Cardiac muscle cell (in vitro differentiated cells and primary cell): ENCODE measurements around the gene SEPTIN12. TPM values are rescaled to one million over a fixed set of nuclear protein-coding genes. Genes with fewer than 3 reads are reported as not detected.

Experiments
- DNase-seq, 2 donors: peaks; one replicate each; pipeline versions ENCODE4 v3.0.0 to v3.0.0-alpha.2; 2010 to 2017; ENCODE audit warnings: low read depth in 1 of 2, low spot score in 1 of 2
- H3K27ac ChIP-seq: fragments of 200-600 bp; sonication (generic); 2 replicates; pipeline ENCODE4 v1.5.1; 2016
- H3K27me3 ChIP-seq: fragments of 200-600 bp; sonication (generic); 2 replicates; pipeline ENCODE4 v1.6.0; 2016; ENCODE audit warnings: control low read depth
- H3K36me3 ChIP-seq: fragments of 200-600 bp; sonication (generic); 2 replicates; pipeline ENCODE4 v1.5.1; 2016; ENCODE audit warnings: control low read depth
- H3K4me1 ChIP-seq: fragments of 200-600 bp; sonication (generic); 2 replicates; pipeline ENCODE4 v1.8.1; 2017; ENCODE audit warnings: low read depth, mild to moderate bottlenecking, mixed run types
- H3K4me3 ChIP-seq: fragments of 200-600 bp; sonication (generic); 2 replicates; pipeline ENCODE4 v1.5.1; 2016; ENCODE audit warnings: mild to moderate bottlenecking
- H3K9me3 ChIP-seq: fragments of 200-600 bp; sonication (generic); 2 replicates; pipeline ENCODE4 v1.5.1; 2017; ENCODE audit warnings: low read depth, mild to moderate bottlenecking, control low read depth
- CTCF ChIP-seq: IDR thresholded peaks from 2 replicates; pipeline ENCODE4 v1.5.1; 2012; ENCODE audit warnings: low read depth, mild to moderate bottlenecking, low read length
- polyA plus RNA-seq: library from polyadenylated mRNA; unstranded; fragments of >200 nt; fragmentation: Nextera tagmentation; extraction: Ambion mirVana; gene quantifications from 2 replicates; pipeline ENCODE4 v1.2.1, GENCODE V29; 2016
- total RNA-seq: library from RNA; depleted of rRNA; stranded (reverse); fragments of >200 nt; gene quantifications from 2 replicates; pipeline ENCODE4 v1.2.3, GENCODE V29; 2016

Gene SEPTIN12
- total and polyA plus RNA-seq, 2 experiments from 2014 or later = 2.9 to 7.3 TPM

DNA sequence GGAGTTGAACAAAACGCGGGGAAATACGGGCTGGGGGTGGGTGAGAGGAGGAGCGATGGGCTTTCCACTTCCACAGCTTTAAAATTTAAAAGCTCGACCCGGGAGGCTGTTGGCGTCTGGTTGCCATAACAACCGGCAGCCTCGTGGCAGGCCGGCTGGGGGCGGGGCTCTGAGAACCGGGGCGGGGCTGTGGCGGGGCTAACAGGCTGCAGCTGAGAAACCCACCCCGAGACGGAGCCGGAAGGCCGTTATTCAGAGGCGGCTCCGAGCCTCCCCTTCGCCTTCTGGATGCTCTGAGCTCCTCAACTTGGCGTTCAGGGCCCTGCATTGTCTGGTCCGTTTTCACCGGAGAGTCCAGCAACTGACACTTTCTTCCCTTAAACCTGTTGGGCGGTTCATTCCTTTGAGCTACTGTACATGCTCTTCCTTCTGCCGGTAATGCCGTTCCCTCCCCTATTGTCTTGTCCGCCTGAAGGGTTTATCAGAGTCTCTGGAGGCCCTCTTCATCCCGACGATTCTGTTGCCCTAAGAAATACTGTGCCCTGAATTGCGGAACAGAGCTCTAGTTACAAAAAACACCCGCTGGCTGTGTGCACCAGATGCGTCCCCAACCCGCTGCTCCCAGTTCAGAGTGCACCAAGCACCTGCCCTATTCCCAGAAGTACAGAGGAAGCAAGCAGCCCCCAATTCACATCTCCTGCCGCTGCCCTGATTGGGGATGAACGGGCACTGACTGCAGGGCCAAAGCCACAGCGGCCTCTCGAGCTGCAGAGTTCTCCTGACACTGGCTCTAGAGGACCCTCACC is 53.2 kb downstream of the SEPTIN12 start:
- Histone ChIP-seq H3K4me3 (peak overlapping the region; percentile 70), H3K36me3 (no peaks in the 10 kb centered on the region), H3K27me3 (no peaks in the 10 kb centered on the region), H3K27ac (peak overlapping the region; percentile 79), H3K9me3 (no peaks in the 10 kb centered on the region), H3K4me1 (no peaks in the 10 kb centered on the region)
- no peak for TF ChIP-seq CTCF
- peak; percentile 88 to 93 for DNase-seq

DNA sequence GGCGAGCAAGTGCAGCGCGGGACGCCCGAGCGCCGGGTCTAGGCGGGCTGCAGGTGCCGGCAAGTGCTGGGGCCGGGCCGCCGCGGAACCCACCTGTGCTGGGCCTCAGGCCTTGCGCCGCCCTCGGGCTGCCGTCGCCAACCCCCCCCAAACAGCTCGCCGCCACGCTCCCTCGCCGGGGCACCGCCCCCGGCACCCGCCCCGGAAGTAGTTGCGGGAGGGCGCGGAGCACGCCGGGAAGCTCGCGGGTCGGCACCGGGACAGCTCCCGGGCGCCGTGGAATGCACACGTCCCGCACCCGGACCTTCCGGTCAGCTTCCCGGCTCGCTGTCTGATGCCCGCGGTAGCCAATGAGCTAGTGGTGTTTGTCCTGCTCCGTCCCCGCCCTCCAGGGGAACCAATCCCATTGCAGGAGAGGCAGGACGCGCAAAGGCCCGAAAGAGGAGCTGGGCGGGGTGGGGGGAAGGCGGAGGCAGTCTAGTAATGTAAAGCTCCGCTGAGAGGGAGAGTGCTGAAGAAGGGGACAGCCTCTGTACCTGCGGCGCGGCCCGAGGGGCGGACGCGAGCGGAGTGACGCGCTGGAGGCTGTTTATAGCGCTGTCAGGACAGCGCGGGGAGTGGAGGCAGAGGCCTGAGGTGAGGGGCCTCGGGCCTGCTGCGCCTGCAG is 53.9 kb downstream of the SEPTIN12 start, which contains the start of the genes ANKS3 and DNAAF8:
Gene ANKS3, minus strand, starts transcription at position 209 of the 667 bp plus-strand sequence. CDS start 4,122 bp downstream, outside the sequence.
Gene DNAAF8, plus strand, starts transcription at position 475 of the 667 bp plus-strand sequence. CDS start 1,978 bp downstream, outside the sequence.
- H3K27ac ChIP-seq = peak within 1 kb of the TSS; percentile 79
- no peak for TF ChIP-seq CTCF

DNA sequence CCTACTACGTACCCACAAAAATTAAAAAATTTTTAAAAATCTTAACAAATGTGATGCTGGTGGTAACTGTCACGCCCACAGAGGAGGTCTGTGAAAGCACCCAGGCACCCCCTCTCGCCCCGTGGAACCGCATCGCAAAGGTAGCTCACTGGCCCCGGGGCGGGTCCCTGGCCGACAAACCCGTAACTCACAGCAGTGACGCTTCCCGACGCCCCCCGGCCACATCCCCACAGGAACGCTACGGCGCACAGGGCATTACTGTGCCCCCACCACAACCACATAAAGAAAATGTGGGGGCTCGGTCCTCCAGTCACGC is 54.4 kb downstream of the SEPTIN12 start:
- no peaks in the 10 kb centered on the region for H3K4me1 ChIP-seq
- H3K27ac ChIP-seq = peak overlapping the region; percentile 79
- H3K27me3 ChIP-seq = no peaks in the 10 kb centered on the region
- DNase-seq = no peak
- no peaks in the 10 kb centered on the region for H3K9me3 ChIP-seq
- peak overlapping the region; percentile 70 for H3K4me3 ChIP-seq
- peaks cover 2% of the 10 kb centered on the region for H3K36me3 ChIP-seq
- TF ChIP-seq CTCF = no peak

More for the DNA sequence above, 53.9 kb downstream of the SEPTIN12 start, which contains the start of the genes ANKS3 and DNAAF8:
- H3K36me3 ChIP-seq = peaks cover 2% of the 10 kb centered on the region
- peak; percentile 98 to 99 for DNase-seq
- H3K27me3 ChIP-seq = no peaks in the 10 kb centered on the region
- no peaks in the 10 kb centered on the region for H3K4me1 ChIP-seq
- H3K9me3 ChIP-seq = no peaks in the 10 kb centered on the region
- H3K4me3 ChIP-seq = peak within 1 kb of the TSS; percentile 70

DNA sequence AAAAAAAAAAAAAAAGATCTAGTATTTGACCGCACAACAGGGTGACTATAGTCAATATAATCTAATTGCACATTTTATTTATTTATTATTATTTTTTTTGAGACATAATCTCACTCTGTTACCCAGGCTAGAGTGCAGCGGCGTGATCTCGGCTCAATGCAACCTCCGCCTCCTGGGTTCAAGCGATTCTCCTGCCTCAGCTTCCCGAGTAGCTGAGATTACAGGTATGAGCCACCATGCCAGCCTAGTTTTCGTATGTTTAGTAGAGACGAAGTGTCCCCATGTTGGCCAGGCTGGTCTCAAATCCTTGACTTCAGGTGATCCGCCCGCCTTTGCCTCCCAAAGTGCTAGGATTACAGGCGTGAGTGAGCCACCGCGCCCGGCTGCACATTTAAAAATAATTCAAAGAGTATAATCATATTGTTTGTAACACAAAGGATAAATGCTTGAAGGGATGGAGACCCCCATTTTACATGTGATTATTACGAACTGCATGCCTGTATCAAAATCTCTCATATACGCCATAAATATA is 54.9 kb downstream of the SEPTIN12 start:
- Histone ChIP-seq H3K9me3 (no peaks in the 10 kb centered on the region), H3K27me3 (no peaks in the 10 kb centered on the region), H3K36me3 (peaks cover 2% of the 10 kb centered on the region), H3K4me1 (no peaks in the 10 kb centered on the region), H3K4me3 (peak overlapping the region; percentile 70), H3K27ac (no peak overlapping the region)
- TF ChIP-seq CTCF = no peak
- DNase-seq = no peak

DNA sequence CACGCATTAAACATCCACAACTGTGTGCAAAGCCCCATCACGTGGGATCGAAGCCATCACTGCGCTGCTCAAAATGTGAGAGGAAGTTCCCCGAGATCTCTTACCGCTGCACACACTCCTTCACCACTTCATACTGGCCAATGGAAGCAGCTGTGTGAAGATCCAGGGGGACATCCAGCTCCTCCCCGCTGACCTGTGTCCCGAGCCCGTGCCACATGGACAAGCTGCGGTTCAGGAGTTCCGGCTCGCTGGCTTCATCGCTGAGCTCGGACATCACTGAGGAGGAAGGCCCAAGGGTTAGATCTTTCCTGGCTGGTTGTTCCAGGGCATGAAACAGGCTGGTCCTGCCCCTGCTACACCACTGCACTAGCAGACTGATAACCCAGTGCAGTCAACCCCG is 58.3 kb downstream of the SEPTIN12 start:
- no peaks in the 10 kb centered on the region for H3K9me3 ChIP-seq
- H3K27me3 ChIP-seq = no peaks in the 10 kb centered on the region
- TF ChIP-seq CTCF = no peak
- H3K36me3 ChIP-seq = peaks cover 8% of the 10 kb centered on the region
- H3K27ac ChIP-seq = no peak overlapping the region
- H3K4me1 ChIP-seq = no peaks in the 10 kb centered on the region
- no peak overlapping the region for H3K4me3 ChIP-seq
- DNase-seq = no peak
